ENCODE data around the gene C4orf33. TPM values are rescaled to one million over a fixed set of nuclear protein-coding genes. Genes with fewer than 3 reads are reported as not detected.
"Not testable (repeated sequence)": the region's sequence is repeated elsewhere in the genome, so short reads cannot be mapped to it uniquely, and the experiment has no call there.

Gene C4orf33
- total RNA-seq, 3 donors from 2014 or later: 14.2 to 42.2 (median 23.7) TPM

- TF ChIP-seq, protein P1, sequence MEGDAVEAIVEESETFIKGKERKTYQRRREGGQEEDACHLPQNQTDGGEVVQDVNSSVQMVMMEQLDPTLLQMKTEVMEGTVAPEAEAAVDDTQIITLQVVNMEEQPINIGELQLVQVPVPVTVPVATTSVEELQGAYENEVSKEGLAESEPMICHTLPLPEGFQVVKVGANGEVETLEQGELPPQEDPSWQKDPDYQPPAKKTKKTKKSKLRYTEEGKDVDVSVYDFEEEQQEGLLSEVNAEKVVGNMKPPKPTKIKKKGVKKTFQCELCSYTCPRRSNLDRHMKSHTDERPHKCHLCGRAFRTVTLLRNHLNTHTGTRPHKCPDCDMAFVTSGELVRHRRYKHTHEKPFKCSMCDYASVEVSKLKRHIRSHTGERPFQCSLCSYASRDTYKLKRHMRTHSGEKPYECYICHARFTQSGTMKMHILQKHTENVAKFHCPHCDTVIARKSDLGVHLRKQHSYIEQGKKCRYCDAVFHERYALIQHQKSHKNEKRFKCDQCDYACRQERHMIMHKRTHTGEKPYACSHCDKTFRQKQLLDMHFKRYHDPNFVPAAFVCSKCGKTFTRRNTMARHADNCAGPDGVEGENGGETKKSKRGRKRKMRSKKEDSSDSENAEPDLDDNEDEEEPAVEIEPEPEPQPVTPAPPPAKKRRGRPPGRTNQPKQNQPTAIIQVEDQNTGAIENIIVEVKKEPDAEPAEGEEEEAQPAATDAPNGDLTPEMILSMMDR (IDR thresholded peaks at IDR 0.05): no peak
- DNase-seq: no peak
These were observed 16.0 kb downstream of the C4orf33 start for GRCh38 chr4:129111919-129112318.

GRCh38 chr4:129113434-129113833, 17.5 kb downstream of the C4orf33 start:
- Histone ChIP-seq H3K4me3 (no peak overlapping the region), H3K36me3 (ENCODE audit: low read depth) (no peaks in the 10 kb centered on the region), H3K9me3 (no peaks in the 10 kb centered on the region), H3K4me1 (ENCODE audit: low read depth) (no peaks in the 10 kb centered on the region)
- TF ChIP-seq, protein P1 (IDR thresholded peaks at IDR 0.05): no peak
- no peak for DNase-seq
- ATAC-seq: no peak
- intact Hi-C loops (cut with DNase I, micrococcal nuclease): no loop called here

More at GRCh38 chr4:129111919-129112318, 16.0 kb downstream of the C4orf33 start:
- no peaks in the 10 kb centered on the region for H3K9me3 ChIP-seq
- H3K4me3 ChIP-seq: no peak overlapping the region
- ATAC-seq: no peak
- H3K4me1 ChIP-seq (ENCODE audit: low read depth): no peaks in the 10 kb centered on the region
- H3K36me3 ChIP-seq (ENCODE audit: low read depth): no peaks in the 10 kb centered on the region
- intact Hi-C loops (cut with DNase I, micrococcal nuclease): no loop called here

DNA sequence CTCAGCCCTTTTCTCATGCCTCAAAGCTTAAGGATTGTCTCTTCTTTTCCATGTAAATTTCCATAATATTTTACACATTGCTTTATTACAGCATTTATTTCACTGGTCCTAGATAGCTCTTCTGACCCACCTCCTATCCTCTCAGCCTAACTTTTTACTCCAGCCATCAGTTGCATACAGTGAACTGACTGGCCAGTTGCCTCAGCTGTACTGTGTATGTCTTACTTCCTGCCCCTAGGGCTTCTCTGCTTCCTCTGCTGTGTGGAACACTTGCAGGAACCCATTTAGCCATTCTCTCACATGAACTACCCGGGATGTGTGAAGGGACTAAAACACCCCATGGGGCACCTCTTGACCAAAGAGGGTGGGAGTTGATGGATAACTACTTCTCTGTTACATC, 18.0 kb downstream of the C4orf33 start:
- no peak for DNase-seq
- no peaks in the 10 kb centered on the region for H3K9me3 ChIP-seq

GRCh38 chr4:129117705-129118104, 21.8 kb downstream of the C4orf33 start:
- no peaks in the 10 kb centered on the region for H3K9me3 ChIP-seq
- ATAC-seq (no peak), DNase-seq (no peak)
- TF ChIP-seq, protein P1 (IDR thresholded peaks at IDR 0.05): no peak
- no peak overlapping the region for H3K4me3 ChIP-seq
- H3K36me3 ChIP-seq (ENCODE audit: low read depth): no peaks in the 10 kb centered on the region
- intact Hi-C loops (cut with DNase I, micrococcal nuclease): no loop called here
- no peaks in the 10 kb centered on the region for H3K4me1 ChIP-seq (ENCODE audit: low read depth)

More for the DNA sequence above, 18.0 kb downstream of the C4orf33 start:
- no peak overlapping the region for H3K4me3 ChIP-seq
- TF ChIP-seq, protein P1 (IDR thresholded peaks at IDR 0.05): no peak
- no peaks in the 10 kb centered on the region for H3K36me3 ChIP-seq (ENCODE audit: low read depth)
- H3K4me1 ChIP-seq (ENCODE audit: low read depth): no peaks in the 10 kb centered on the region
- no peak for ATAC-seq
- intact Hi-C loops (cut with DNase I, micrococcal nuclease): no loop called here

DNA sequence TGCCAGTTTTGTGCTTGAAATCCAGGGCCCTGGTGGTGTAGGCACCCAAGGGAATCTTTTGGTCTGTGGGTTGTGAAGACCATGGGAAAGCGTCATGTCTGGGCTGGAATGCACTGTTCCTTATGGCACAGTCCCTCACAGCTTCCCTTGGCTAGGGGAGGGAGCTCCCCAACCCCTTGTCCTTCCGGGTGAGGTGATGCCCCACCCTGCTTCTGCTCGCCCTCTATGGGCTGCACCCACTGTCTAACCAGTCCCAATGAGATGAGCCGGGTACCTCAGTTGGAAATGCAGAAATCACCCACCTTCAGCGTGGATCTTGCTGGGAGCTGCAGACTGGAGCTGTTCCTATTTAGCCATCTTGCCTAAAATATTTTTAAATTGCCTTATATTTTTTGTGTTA, 30.7 kb downstream of the C4orf33 start:
- H3K4me3 ChIP-seq; ATAC-seq; H3K9me3 ChIP-seq; intact Hi-C loops (cut with DNase I, micrococcal nuclease); H3K36me3 ChIP-seq (ENCODE audit: low read depth); DNase-seq; H3K4me1 ChIP-seq (ENCODE audit: low read depth): not testable (repeated sequence)

- no peak for DNase-seq
- no peak for ATAC-seq
- Histone ChIP-seq H3K9me3 (no peaks in the 10 kb centered on the region), H3K36me3 (ENCODE audit: low read depth) (no peaks in the 10 kb centered on the region), H3K4me1 (ENCODE audit: low read depth) (no peaks in the 10 kb centered on the region), H3K4me3 (no peak overlapping the region)
- TF ChIP-seq, protein P1 (IDR thresholded peaks at IDR 0.05): no peak
- intact Hi-C loops (cut with DNase I, micrococcal nuclease): no loop called here
These were observed 33.2 kb downstream of the C4orf33 start for GRCh38 chr4:129129143-129129542.
